Activated naive CD8-positive, alpha-beta T cell treated with anti-CD3 and anti-CD28 coated beads for 36 hours (primary cell): ENCODE results near the gene STX5. TPM values are rescaled to one million over a fixed set of nuclear protein-coding genes. Genes with fewer than 3 reads are reported as not detected.

Experiments
- total RNA-seq, 2 experiments: library from RNA; stranded (reverse); gene quantifications; one replicate each; pipeline ENCODE4 v1.2.3, GENCODE V29; 2021

The STX5 gene
- total RNA-seq, 2 experiments from 2014 or later, result 19.5 to 20.4 TPM

Other genes with a start within 250 kb of the STX5 start
- 10 to 100 TPM; 29.1 to 32.2 TPM for gene TUT1, start 240.5 kb downstream of the STX5 start, total RNA-seq
- 100 to 1,000 TPM; 196 to 200 TPM for gene MTA2, start 230.2 kb downstream of the STX5 start, total RNA-seq
- gene EML3, start 219.3 kb downstream of the STX5 start, total RNA-seq, result 100 to 1,000 TPM; 112 to 121 TPM
- 1 to 10 TPM; 2.0 to 2.8 TPM for gene ROM1, start 218.8 kb downstream of the STX5 start, total RNA-seq
- 10 to 100 TPM; 63.0 to 68.7 TPM for gene B3GAT3, start 210.1 kb downstream of the STX5 start, total RNA-seq
- gene GANAB, start 185.4 kb downstream of the STX5 start, total RNA-seq, result 100 to 1,000 TPM; 198 to 211 TPM
- 10 to 100 TPM; 41.2 TPM for gene INTS5, start 178.7 kb downstream of the STX5 start, total RNA-seq
- gene C11orf98, start 166.8 kb downstream of the STX5 start, total RNA-seq, result 100 to 1,000 TPM; 147 to 159 TPM
- 10 to 100 TPM; 28.7 to 39.7 TPM for gene CSKMT, start 166.7 kb downstream of the STX5 start, total RNA-seq
- 1 to 10 TPM; 5.0 to 5.7 TPM for gene UQCC3, start 160.4 kb downstream of the STX5 start, total RNA-seq
- gene LBHD1, start 159.8 kb downstream of the STX5 start, total RNA-seq, result 10 to 100 TPM; 22.6 to 26.0 TPM
- 100 to 1,000 TPM; 123 to 124 TPM for gene UBXN1, start 153.0 kb downstream of the STX5 start, total RNA-seq
- under 1 TPM; 0.16 to 0.21 TPM for gene LRRN4CL, start 142.5 kb downstream of the STX5 start, total RNA-seq
- 10 to 100 TPM; 22.7 to 23.7 TPM for gene BSCL2, start 124.6 kb downstream of the STX5 start, total RNA-seq
- gene GNG3, start 124.4 kb downstream of the STX5 start, total RNA-seq, result not detected
- 10 to 100 TPM; 54.4 to 56.3 TPM for gene HNRNPUL2, start 104.6 kb downstream of the STX5 start, total RNA-seq
- 10 to 100 TPM; 29.3 to 33.4 TPM for gene TTC9C, start 103.6 kb downstream of the STX5 start, total RNA-seq
- 1 to 10 TPM; 4.8 to 6.3 TPM for gene ZBTB3, start 77.9 kb downstream of the STX5 start, total RNA-seq
- gene POLR2G, start 70.5 kb downstream of the STX5 start, total RNA-seq, result 100 to 1,000 TPM; 125 to 131 TPM
- gene TAF6L, start 60.7 kb downstream of the STX5 start, total RNA-seq, result 10 to 100 TPM; 22.0 to 22.1 TPM
- gene TMEM179B, start 44.6 kb downstream of the STX5 start, total RNA-seq, result 10 to 100 TPM; 30.7 to 34.3 TPM
- gene TMEM223, start 40.0 kb downstream of the STX5 start, total RNA-seq, result 1 to 10 TPM; 9.4 to 10.0 TPM
- gene NXF1, start 26.6 kb downstream of the STX5 start, total RNA-seq, result 100 to 1,000 TPM; 107 to 111 TPM
- not detected for gene TEX54, start 790 bp upstream of the STX5 start, total RNA-seq
- 100 to 1,000 TPM; 139 to 141 TPM for gene WDR74, start 7.5 kb upstream of the STX5 start, total RNA-seq
- gene SLC3A2, start 48.8 kb upstream of the STX5 start, total RNA-seq, result 100 to 1,000 TPM; 408 to 428 TPM
- gene CHRM1, start 89.3 kb upstream of the STX5 start, total RNA-seq, result not detected
- not detected for gene SLC22A6, start 152.9 kb upstream of the STX5 start, total RNA-seq
- gene SLC22A8, start 183.8 kb upstream of the STX5 start, total RNA-seq, result not detected